22Rv1 (cell line): ENCODE measurements around the gene RAB6B.

ENCODE experiments used
- CTCF ChIP-seq: fragments of 450-650 bp; IDR thresholded peaks from 2 replicates; pipeline ENCODE4 v1.5.1; 2017; ENCODE audit warnings: mild to moderate bottlenecking
- ZFX ChIP-seq: fragments of 450-650 bp; IDR thresholded peaks from 2 replicates; pipeline ENCODE4 v1.6.1; 2017; ENCODE audit warnings: antibody characterized with exemption, borderline replicate concordance

GRCh38 chr3:133841196-133841595 lies 54.5 kb downstream of the RAB6B start:
- TF ChIP-seq CTCF (no peak), ZFX (no peak)
